T-cell (primary cell): ENCODE results near the gene APCDD1. TPM values are rescaled to one million over a fixed set of nuclear protein-coding genes. Genes with fewer than 3 reads are reported as not detected.
A peak's percentile ranks its signal among the peaks of the same experiment; 100 is the strongest.
"Not testable (repeated sequence)": the region's sequence is repeated elsewhere in the genome, so short reads cannot be mapped to it uniquely, and the experiment has no call there.

Experiments
- ATAC-seq, 4 experiments: fragments of 200-7000 bp in 3 of 4; fragments of 150-1000 bp in 1 of 4; cut with Tn5 transposase; replicated peaks in 1 of 4; 1 replicate in 3 of 4; 2 replicates in 1 of 4; pipeline ENCODE4 v1.10.0; 2021; ENCODE audit warnings: moderate library complexity in 3 of 4, mild to moderate bottlenecking in 2 of 4, moderate number of reproducible peaks in 1 of 4
- CTCF ChIA-PET, 2 donors: fragments of 300-600 bp; sonication (Branson Sonifier 250); formaldehyde crosslinking; loops; one replicate each; lab custom pipeline; 2022; ENCODE audit warnings: antibody characterized with exemption in 2 of 2; lab: Charles Lee
- POLR2A ChIA-PET, 2 donors: fragments of 300-600 bp; sonication (Branson Sonifier 250); formaldehyde crosslinking; loops; one replicate each; lab custom pipeline; 2022; ENCODE audit warnings: antibody characterized with exemption in 2 of 2; lab: Charles Lee
- DNase-seq, 35 experiments: peaks; one replicate each; pipeline versions ENCODE4 v3.0.0 to v3.0.0-alpha.2; 2013 to 2023
- H3K27ac ChIP-seq: one replicate; pipeline ENCODE4 v1.5.1; 2013; ENCODE audit warnings: low read length
- H3K27me3 ChIP-seq, 2 experiments: replicated peaks in 1 of 2; 1 replicate in 1 of 2; 2 replicates in 1 of 2; pipeline versions ENCODE4 v1.6.1 to v1.7.0; 2013; ENCODE audit warnings: low read length in 1 of 2, mixed read lengths in 1 of 2; ENCODE audit not compliant: control insufficient read depth in 2 of 2, insufficient read depth in 2 of 2; ENCODE audit errors: extremely low read depth in 1 of 2
- H3K36me3 ChIP-seq, 2 donors: 1 replicate in 1 of 2; 2 replicates in 1 of 2; pipeline versions ENCODE4 v1.6.1 to v1.7.0; 2013; ENCODE audit warnings: low read length in 1 of 2; ENCODE audit not compliant: control insufficient read depth in 2 of 2, insufficient read depth in 1 of 2; ENCODE audit errors: extremely low read depth in 1 of 2
- H3K4me1 ChIP-seq, 2 experiments: 1 replicate in 1 of 2; 2 replicates in 1 of 2; pipeline versions ENCODE4 v1.6.1 to v1.7.0; 2013; ENCODE audit warnings: low read length in 2 of 2, mixed read lengths in 1 of 2; ENCODE audit not compliant: insufficient read depth in 2 of 2, control insufficient read depth in 1 of 2; ENCODE audit errors: extremely low read depth in 1 of 2
- H3K4me3 ChIP-seq, 2 donors: 1 replicate in 1 of 2; 2 replicates in 1 of 2; pipeline versions ENCODE4 v1.5.1 to v1.7.0; 2013; ENCODE audit warnings: mild to moderate bottlenecking in 2 of 2, low read length in 1 of 2, moderate library complexity in 1 of 2; ENCODE audit not compliant: control insufficient read depth in 1 of 2; ENCODE audit errors: extremely low read depth in 1 of 2
- H3K9me3 ChIP-seq: 2 replicates; pipeline ENCODE4 v1.7.0; 2013
- H3K27ac Mint-ChIP-seq, 2 donors: one replicate each; pipeline ENCODE4 v1.8.0; 2020 to 2021; ENCODE audit warnings: mild to moderate bottlenecking in 2 of 2, mixed read lengths in 2 of 2
- H3K27me3 Mint-ChIP-seq, 2 donors: one replicate each; pipeline ENCODE4 v1.8.0; 2021 to 2022; ENCODE audit warnings: mixed read lengths in 2 of 2
- H3K36me3 Mint-ChIP-seq: one replicate; pipeline ENCODE4 v1.8.0; 2021; ENCODE audit warnings: mixed read lengths
- H3K4me1 Mint-ChIP-seq, 3 donors: one replicate each; pipeline ENCODE4 v1.8.0; 2020 to 2022; ENCODE audit warnings: mixed read lengths in 3 of 3, mild to moderate bottlenecking in 1 of 3
- H3K4me3 Mint-ChIP-seq, 3 donors: one replicate each; pipeline ENCODE4 v1.8.0; 2020 to 2022; ENCODE audit warnings: mild to moderate bottlenecking in 3 of 3, mixed read lengths in 3 of 3, moderate library complexity in 3 of 3
- H3K9me3 Mint-ChIP-seq, 3 donors: one replicate each; pipeline ENCODE4 v1.8.0; 2020 to 2022; ENCODE audit warnings: mixed read lengths in 3 of 3
- WGBS: methylation state at CpG from one replicate; pipeline ENCODE4 v1.1.5; 2013; ENCODE audit warnings: missing lambda C conversion rate; ENCODE audit not compliant: insufficient coverage; 5-methylcytosine and 5-hydroxymethylcytosine counted together
- total RNA-seq, 35 experiments: library from RNA in 6 of 35; stranded (reverse) in 6 of 35; fragments of 120-200 nt in 1 of 35; gene quantifications; one replicate each; pipeline versions ENCODE4 v1.2.1 to v1.2.4 and lab custom pipeline; 2013 to 2026

APCDD1 gene
- total RNA-seq, 5 donors from 2014 or later (not counting 1 experiment from before 2014, with no cell fraction given), result 0.32 to 0.62 (median 0.38) TPM; not detected in 2

GRCh38 chr18:10462597-10462996, 8.2 kb downstream of the APCDD1 start:
- ChIA-PET POLR2A (no interaction called here), CTCF (no interaction called here)
- Mint-ChIP-seq H3K9me3 (peaks cover 0 to 8% (median 0%) of the 10 kb centered on the region in 3 donors), H3K27me3 (peaks cover 4 to 22% of the 10 kb centered on the region in 2 donors), H3K27ac (peak overlapping the region in 1 of 2 donors; percentile 67), H3K36me3 (no peaks in the 10 kb centered on the region), H3K4me1 (no peaks in the 10 kb centered on the region), H3K4me3 (no peak overlapping the region)
- ATAC-seq (no peak), DNase-seq (no peak)
- Histone ChIP-seq H3K4me1 (no peaks in the 10 kb centered on the region), H3K36me3 (no peaks in the 10 kb centered on the region), H3K27me3 (no peaks in the 10 kb centered on the region), H3K4me3 (no peak overlapping the region), H3K27ac (no peak overlapping the region), H3K9me3 (no peaks in the 10 kb centered on the region)
- WGBS, result 100% methylated on average over 1 of the region's 2 CpGs

- no peaks in the 10 kb centered on the region for H3K27me3 ChIP-seq
- H3K27ac ChIP-seq, result no peak overlapping the region
- ChIA-PET POLR2A (no interaction called here), CTCF (no interaction called here)
- Mint-ChIP-seq H3K4me1 (no peaks in the 10 kb centered on the region), H3K9me3 (peaks cover 0 to 8% (median 0%) of the 10 kb centered on the region in 3 donors), H3K27ac (peak overlapping the region in 1 of 2 donors; percentile 67), H3K36me3 (no peaks in the 10 kb centered on the region), H3K27me3 (peaks cover 5 to 17% of the 10 kb centered on the region in 2 donors), H3K4me3 (no peak overlapping the region)
- no peaks in the 10 kb centered on the region for H3K36me3 ChIP-seq
- no peaks in the 10 kb centered on the region for H3K4me1 ChIP-seq
- ATAC-seq, result no peak
- DNase-seq, result no peak
- no peaks in the 10 kb centered on the region for H3K9me3 ChIP-seq
- WGBS, result 93% methylated on average over 3 of the region's 6 CpGs
- no peak overlapping the region for H3K4me3 ChIP-seq
Observed at GRCh38 chr18:10463096-10463495, 8.7 kb downstream of the APCDD1 start.

- Mint-ChIP-seq H3K9me3 (peaks cover 0 to 8% (median 0%) of the 10 kb centered on the region in 3 donors), H3K27ac (no peak overlapping the region), H3K36me3 (no peaks in the 10 kb centered on the region), H3K4me3 (no peak overlapping the region), H3K27me3 (peaks cover 9 to 12% of the 10 kb centered on the region in 2 donors), H3K4me1 (no peaks in the 10 kb centered on the region)
- no peaks in the 10 kb centered on the region for H3K4me1 ChIP-seq
- no peaks in the 10 kb centered on the region for H3K9me3 ChIP-seq
- ChIA-PET CTCF (interaction anchor here in 1 of 2 donors (0.6 kb wide), 1 partner anchor 24 kb away, joined by 4 read pairs; no protein-coding TSS in a partner anchor), POLR2A (no interaction called here)
- H3K4me3 ChIP-seq, result no peak overlapping the region
- no peak overlapping the region for H3K27ac ChIP-seq
- no peak for DNase-seq
- no CpG with 5 or more reads among the region's 4 CpGs for WGBS
- no peak for ATAC-seq
- no peaks in the 10 kb centered on the region for H3K36me3 ChIP-seq
- H3K27me3 ChIP-seq, result no peaks in the 10 kb centered on the region
Observed at GRCh38 chr18:10463741-10464140, 9.3 kb downstream of the APCDD1 start.

GRCh38 chr18:10464161-10464648, 9.8 kb downstream of the APCDD1 start:
- H3K9me3 Mint-ChIP-seq, H3K27ac Mint-ChIP-seq, DNase-seq, H3K4me3 Mint-ChIP-seq, H3K36me3 Mint-ChIP-seq, H3K27me3 Mint-ChIP-seq, ATAC-seq, H3K4me1 Mint-ChIP-seq, POLR2A ChIA-PET, H3K27me3 ChIP-seq, H3K27ac ChIP-seq, H3K9me3 ChIP-seq, H3K36me3 ChIP-seq, H3K4me3 ChIP-seq, H3K4me1 ChIP-seq: not testable (repeated sequence)
- WGBS, result 90% methylated on average over 2 of the region's 2 CpGs
- CTCF ChIA-PET, result interaction anchor here in 1 of 2 donors (0.6 kb wide), 1 partner anchor 24 kb away, joined by 4 read pairs; no protein-coding TSS in a partner anchor

- H3K27me3 ChIP-seq, result no peaks in the 10 kb centered on the region
- no peaks in the 10 kb centered on the region for H3K4me1 ChIP-seq
- no peak for DNase-seq
- no peaks in the 10 kb centered on the region for H3K4me1 Mint-ChIP-seq
- H3K27me3 Mint-ChIP-seq, result peaks cover 3 to 12% of the 10 kb centered on the region in 2 donors
- no peak overlapping the region for H3K27ac ChIP-seq
- no peaks in the 10 kb centered on the region for H3K36me3 Mint-ChIP-seq
- ChIA-PET POLR2A (no interaction called here), CTCF (no interaction called here)
- no peaks in the 10 kb centered on the region for H3K36me3 ChIP-seq
- no peak for ATAC-seq
- no peak overlapping the region for H3K27ac Mint-ChIP-seq
- WGBS, result 68% methylated on average over 3 of the region's 9 CpGs
- H3K4me3 ChIP-seq, result no peak overlapping the region
- H3K4me3 Mint-ChIP-seq, result no peak overlapping the region
- H3K9me3 ChIP-seq, result no peaks in the 10 kb centered on the region
- H3K9me3 Mint-ChIP-seq, result peaks cover 0 to 8% (median 0%) of the 10 kb centered on the region in 3 donors
Observed at GRCh38 chr18:10465174-10465939, 10.9 kb downstream of the APCDD1 start.

GRCh38 chr18:10470429-10470828, 16.0 kb downstream of the APCDD1 start:
- H3K4me3 Mint-ChIP-seq, result no peak overlapping the region
- H3K27me3 ChIP-seq, result peaks cover 0 to 22% of the 10 kb centered on the region in 2 experiments
- no peak overlapping the region for H3K27ac ChIP-seq
- H3K4me3 ChIP-seq, result no peak overlapping the region
- H3K36me3 ChIP-seq, result no peaks in the 10 kb centered on the region
- H3K9me3 Mint-ChIP-seq, result no peaks in the 10 kb centered on the region
- H3K9me3 ChIP-seq, result no peaks in the 10 kb centered on the region
- POLR2A ChIA-PET, result no interaction called here
- DNase-seq, result no peak
- 90% methylated on average over 3 of the region's 7 CpGs for WGBS
- H3K27me3 Mint-ChIP-seq, result peaks cover 5 to 23% of the 10 kb centered on the region in 2 donors
- no peaks in the 10 kb centered on the region for H3K36me3 Mint-ChIP-seq
- no peak overlapping the region for H3K27ac Mint-ChIP-seq
- ATAC-seq, result no peak
- CTCF ChIA-PET, result no interaction called here
- H3K4me1 Mint-ChIP-seq, result peaks cover 0 to 2% (median 0%) of the 10 kb centered on the region in 3 donors
- no peaks in the 10 kb centered on the region for H3K4me1 ChIP-seq
